Keratinocyte (primary cell): Measurements from ENCODE around the gene PRRC2B. TPM values are rescaled to one million over a fixed set of nuclear protein-coding genes. Genes with fewer than 3 reads are reported as not detected.

Experiments used
- DNase-seq: peaks from one replicate; pipeline ENCODE4 v3.0.0-alpha.2; 2011; ENCODE audit warnings: low read depth, missing footprints, low spot score
- FAIRE-seq: peaks from 2 replicates; lab custom pipeline; 2011; peaks lifted over from hg19 to GRCh38; lab: Jason Lieb, UNC
- H2AFZ ChIP-seq: 2 replicates; pipeline ENCODE4 v1.6.0; 2012; ENCODE audit warnings: low read length, control low read depth, inconsistent platforms; ENCODE audit not compliant: control insufficient read depth
- H3K27ac ChIP-seq: 2 replicates; pipeline ENCODE4 v1.5.1; 2011; ENCODE audit warnings: low read length; ENCODE audit not compliant: control insufficient read depth, insufficient read depth
- H3K27me3 ChIP-seq: 3 replicates; pipeline ENCODE4 v1.6.0; 2011; ENCODE audit warnings: low read length; ENCODE audit not compliant: control insufficient read depth, insufficient read depth; ENCODE audit errors: extremely low read depth
- H3K36me3 ChIP-seq, 2 experiments: 2 replicates in 1 of 2; 3 replicates in 1 of 2; pipeline ENCODE4 v1.5.1; 2011; ENCODE audit warnings: low read length in 2 of 2, mild to moderate bottlenecking in 1 of 2; ENCODE audit not compliant: control insufficient read depth in 2 of 2, insufficient read depth in 2 of 2; ENCODE audit errors: extremely low read depth in 1 of 2
- H3K4me1 ChIP-seq: 3 replicates; pipeline ENCODE4 v1.5.1; 2011; ENCODE audit warnings: low read length; ENCODE audit not compliant: control insufficient read depth, insufficient read depth; ENCODE audit errors: extremely low read depth
- H3K4me2 ChIP-seq: 3 replicates; pipeline ENCODE4 v1.6.0; 2011; ENCODE audit warnings: low read depth, low read length; ENCODE audit not compliant: control insufficient read depth, insufficient read depth; ENCODE audit errors: extremely low read depth
- H3K4me3 ChIP-seq, 3 experiments: fragments of 200-600 bp in 1 of 3; sonication (generic) in 1 of 3; 2 replicates in 2 of 3; 3 replicates in 1 of 3; pipeline ENCODE4 v1.5.1; 2011 to 2016; ENCODE audit warnings: low read length in 3 of 3, mild to moderate bottlenecking in 3 of 3, control low read depth in 2 of 3, inconsistent platforms in 1 of 3, low read depth in 1 of 3, mixed read lengths in 1 of 3, mixed run types in 1 of 3, moderate library complexity in 1 of 3; ENCODE audit not compliant: control insufficient read depth in 2 of 3, insufficient read depth in 2 of 3; ENCODE audit errors: extremely low read depth in 1 of 3
- H3K79me2 ChIP-seq: 2 replicates; pipeline ENCODE4 v1.6.0; 2012; ENCODE audit warnings: low read length; ENCODE audit not compliant: control insufficient read depth, insufficient read depth
- H3K9ac ChIP-seq: 3 replicates; pipeline ENCODE4 v1.6.0; 2011; ENCODE audit warnings: low read length; ENCODE audit not compliant: control insufficient read depth, insufficient read depth; ENCODE audit errors: extremely low read depth
- H3K9me1 ChIP-seq: 3 replicates; pipeline ENCODE4 v1.6.0; 2011; ENCODE audit warnings: low read length; ENCODE audit not compliant: control insufficient read depth, insufficient read depth; ENCODE audit errors: extremely low read depth
- H3K9me3 ChIP-seq: 2 replicates; pipeline ENCODE4 v1.5.1; 2012; ENCODE audit warnings: low read depth, low read length; ENCODE audit not compliant: control insufficient read depth
- H4K20me1 ChIP-seq: 3 replicates; pipeline ENCODE4 v1.6.0; 2011; ENCODE audit warnings: low read length; ENCODE audit not compliant: control insufficient read depth, insufficient read depth; ENCODE audit errors: extremely low read depth
- CTCF ChIP-seq, 3 experiments: IDR thresholded peaks in 1 of 3; conservative IDR thresholded peaks in 1 of 3; optimal IDR thresholded peaks in 1 of 3; 2 replicates in 2 of 3; 3 replicates in 1 of 3; pipeline versions ENCODE3 to v1.5.1; 2011; ENCODE audit warnings: low read length in 3 of 3, mild to moderate bottlenecking in 3 of 3, moderate library complexity in 2 of 3, control low read depth in 1 of 3, inconsistent platforms in 1 of 3; ENCODE audit not compliant: insufficient read depth in 2 of 3; ENCODE audit errors: extremely low read depth in 1 of 3
- EZH2 ChIP-seq: IDR thresholded peaks from one replicate; pipeline ENCODE4 v1.6.1; 2012; ENCODE audit warnings: inconsistent platforms, mild to moderate bottlenecking, low read length, moderate library complexity
- dilution Hi-C: fragments of 300-500 bp; cut with MboI; formaldehyde crosslinking; loops from one replicate; pipeline ENCODE4 v1.7.0; 2020; ENCODE audit warnings: low sequenced_read_pairs; ENCODE audit not compliant: extremely low pct_ligation_motif_present
- polyA plus RNA-seq, 5 experiments: library from polyadenylated mRNA; depleted of rRNA in 3 of 5; stranded (reverse) in 3 of 5; stranded (forward) in 1 of 5; unstranded in 1 of 5; fragments of >200 nt; gene quantifications; 1 replicate in 1 of 5; 2 replicates in 3 of 5; 3 replicates in 1 of 5; pipeline versions ENCODE4 v1.2.1 to v1.2.3, GENCODE V29; 2011 to 2012; ENCODE audit warnings: missing spikeins in 2 of 5, low read depth in 1 of 5, low replicate concordance in 1 of 5

Gene PRRC2B
- polyA plus RNA-seq, 1 donor (not counting 4 experiments of a cell fraction or from before 2014, with no cell fraction given) = 20.8 TPM

DNA sequence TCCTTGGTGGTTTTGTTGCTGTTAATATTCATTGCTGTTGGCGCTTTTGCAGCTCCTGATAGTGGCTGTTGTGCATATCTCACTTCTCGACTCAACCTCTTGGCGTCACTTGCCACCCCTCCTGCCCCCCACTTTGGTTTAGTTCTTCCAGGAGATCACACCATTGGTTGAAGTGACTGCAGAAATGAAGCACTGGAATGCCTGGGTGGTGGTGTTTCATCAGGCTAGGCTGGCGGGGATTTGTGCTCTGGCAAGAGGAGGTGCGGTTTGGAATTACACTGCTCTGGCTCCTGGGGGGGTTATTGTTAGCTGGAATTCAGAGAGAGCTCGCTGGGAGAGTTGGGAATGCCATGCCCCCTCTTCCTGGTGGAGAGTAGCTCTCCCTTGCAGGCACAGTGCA lies 11.5 kb downstream of the PRRC2B start:
- Histone ChIP-seq H3K27ac (peak overlapping the region; percentile 2), H3K79me2 (peaks cover 100% of the 10 kb centered on the region), H3K4me1 (peaks cover 73% of the 10 kb centered on the region), H3K4me2 (peak overlapping the region; percentile 75), H3K36me3 (peaks cover 0 to 6% of the 10 kb centered on the region in 2 experiments), H2AFZ (no peak overlapping the region), H3K9me3 (no peaks in the 10 kb centered on the region), H3K27me3 (no peaks in the 10 kb centered on the region), H3K4me3 (no peak overlapping the region), H3K9ac (no peak overlapping the region), H3K9me1 (peaks cover 8% of the 10 kb centered on the region), H4K20me1 (peaks cover 74% of the 10 kb centered on the region)
- no peak for FAIRE-seq
- TF ChIP-seq CTCF (optimal IDR thresholded peaks at IDR 0.05 in 1 of 3, IDR thresholded peaks at IDR 0.05 in 1 of 3, conservative IDR thresholded peaks at IDR 0.05 in 1 of 3; ENCODE audit: extremely low read depth in 1 of 3, insufficient read depth in 2 of 3, low read length in 3 of 3) (no peak), EZH2 (no peak)
- dilution Hi-C loops = no loop called here
- DNase-seq = no peak

GRCh38 chr9:131405858-131406537 lies 12.1 kb downstream of the PRRC2B start:
- TF ChIP-seq EZH2 = no peak
- TF ChIP-seq CTCF (optimal IDR thresholded peaks at IDR 0.05 in 1 of 3, IDR thresholded peaks at IDR 0.05 in 1 of 3, conservative IDR thresholded peaks at IDR 0.05 in 1 of 3; ENCODE audit: extremely low read depth in 1 of 3, insufficient read depth in 2 of 3, low read length in 3 of 3) = no peak
- FAIRE-seq = peak; percentile 41
- H3K27me3 ChIP-seq = no peaks in the 10 kb centered on the region
- DNase-seq = no peak
- peaks cover 72% of the 10 kb centered on the region for H4K20me1 ChIP-seq
- peak overlapping the region; percentile 6 for H3K9ac ChIP-seq
- H3K9me3 ChIP-seq = no peaks in the 10 kb centered on the region
- dilution Hi-C loops = no loop called here
- H3K9me1 ChIP-seq = peaks cover 8% of the 10 kb centered on the region
- H3K4me1 ChIP-seq = peaks cover 73% of the 10 kb centered on the region
- H3K27ac ChIP-seq = peak overlapping the region; percentile 2
- peak overlapping the region in 2 of 3 experiments; percentile 1 to 44 for H3K4me3 ChIP-seq
- peaks cover 100% of the 10 kb centered on the region for H3K79me2 ChIP-seq
- H2AFZ ChIP-seq = no peak overlapping the region
- peak overlapping the region; percentile 75 for H3K4me2 ChIP-seq
- peaks cover 0 to 8% of the 10 kb centered on the region in 2 experiments for H3K36me3 ChIP-seq
